ENCODE results near the gene TTLL7.

DNA sequence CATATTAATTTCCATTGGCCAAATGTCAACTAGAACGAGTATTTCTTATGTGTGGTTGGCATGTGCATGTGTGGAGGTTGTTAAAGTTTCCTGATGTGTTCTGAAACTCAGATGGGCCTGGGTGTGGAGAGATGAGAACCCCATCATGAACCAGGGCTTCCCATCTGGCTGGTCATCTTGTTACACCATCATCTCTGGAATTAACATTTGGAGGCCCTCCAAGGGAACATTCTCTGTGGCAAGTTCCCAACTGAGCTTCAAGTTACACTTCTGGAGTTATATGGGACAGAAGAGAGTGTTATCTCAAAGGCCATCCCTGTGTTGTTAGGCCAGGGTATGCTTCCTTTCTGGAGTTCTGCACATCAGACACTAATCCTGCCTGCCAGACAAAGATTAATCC, 183.6 kb downstream of the TTLL7 start:
- TF ChIP-seq, protein P1, sequence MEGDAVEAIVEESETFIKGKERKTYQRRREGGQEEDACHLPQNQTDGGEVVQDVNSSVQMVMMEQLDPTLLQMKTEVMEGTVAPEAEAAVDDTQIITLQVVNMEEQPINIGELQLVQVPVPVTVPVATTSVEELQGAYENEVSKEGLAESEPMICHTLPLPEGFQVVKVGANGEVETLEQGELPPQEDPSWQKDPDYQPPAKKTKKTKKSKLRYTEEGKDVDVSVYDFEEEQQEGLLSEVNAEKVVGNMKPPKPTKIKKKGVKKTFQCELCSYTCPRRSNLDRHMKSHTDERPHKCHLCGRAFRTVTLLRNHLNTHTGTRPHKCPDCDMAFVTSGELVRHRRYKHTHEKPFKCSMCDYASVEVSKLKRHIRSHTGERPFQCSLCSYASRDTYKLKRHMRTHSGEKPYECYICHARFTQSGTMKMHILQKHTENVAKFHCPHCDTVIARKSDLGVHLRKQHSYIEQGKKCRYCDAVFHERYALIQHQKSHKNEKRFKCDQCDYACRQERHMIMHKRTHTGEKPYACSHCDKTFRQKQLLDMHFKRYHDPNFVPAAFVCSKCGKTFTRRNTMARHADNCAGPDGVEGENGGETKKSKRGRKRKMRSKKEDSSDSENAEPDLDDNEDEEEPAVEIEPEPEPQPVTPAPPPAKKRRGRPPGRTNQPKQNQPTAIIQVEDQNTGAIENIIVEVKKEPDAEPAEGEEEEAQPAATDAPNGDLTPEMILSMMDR (IDR thresholded peaks at IDR 0.05) = no peak
- TF ChIP-seq EP300 (IDR thresholded peaks at IDR 0.05) = no peak
- TF ChIP-seq POLR2A (IDR thresholded peaks at IDR 0.05) = no peak

Data from ovary (tissue), 3 donors.